Transverse colon (tissue), 3 donors: ENCODE data around the gene AXIN1.

ENCODE experiments used
- EP300 ChIP-seq: sonication (generic); formaldehyde crosslinking; IDR thresholded peaks from one replicate; pipeline ENCODE4 v1.6.1; 2017; ENCODE audit warnings: antibody characterized with exemption, low read depth
- POLR2A ChIP-seq: fragments of 450-650 bp; IDR thresholded peaks from one replicate; pipeline ENCODE4 v1.6.1; 2016; ENCODE audit warnings: antibody characterized with exemption, mild to moderate bottlenecking, moderate library complexity
- TF ChIP-seq, protein P1 (sequence below), 5 experiments: fragments of 200-600 bp in 3 of 5; fragments of 450-650 bp in 2 of 5; sonication (generic) in 3 of 5; IDR thresholded peaks; 1 replicate in 2 of 5; 2 replicates in 3 of 5; pipeline ENCODE4 v1.5.1; 2016 to 2017; ENCODE audit warnings: antibody characterized with exemption in 5 of 5, inconsistent platforms in 3 of 5, mild to moderate bottlenecking in 2 of 5, moderate library complexity in 1 of 5

DNA sequence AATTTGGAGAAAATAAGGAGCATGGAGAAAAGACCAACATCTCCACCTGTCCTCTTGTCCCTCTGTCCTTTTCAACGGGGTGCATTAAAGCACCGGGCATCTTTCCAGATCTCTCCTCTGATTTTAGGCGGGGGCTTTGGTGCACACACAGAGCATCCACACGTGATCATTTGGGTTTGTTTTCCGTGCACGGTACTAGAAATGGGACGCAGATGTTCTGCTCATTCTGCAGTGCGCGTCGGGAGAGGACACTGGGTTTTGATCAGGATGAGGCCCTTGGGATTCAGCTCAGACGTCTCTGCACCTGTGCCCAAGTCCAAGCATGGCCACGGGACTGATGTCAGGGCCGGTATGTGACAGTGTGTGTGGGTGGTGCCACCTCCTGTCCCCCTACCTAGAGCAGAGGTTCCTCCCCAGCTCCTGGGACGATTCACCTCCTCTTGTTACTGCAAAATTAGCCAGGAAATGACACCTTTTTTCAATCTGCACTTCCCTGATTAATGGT lies 37.7 kb downstream of the AXIN1 start:
- TF ChIP-seq, protein P1, sequence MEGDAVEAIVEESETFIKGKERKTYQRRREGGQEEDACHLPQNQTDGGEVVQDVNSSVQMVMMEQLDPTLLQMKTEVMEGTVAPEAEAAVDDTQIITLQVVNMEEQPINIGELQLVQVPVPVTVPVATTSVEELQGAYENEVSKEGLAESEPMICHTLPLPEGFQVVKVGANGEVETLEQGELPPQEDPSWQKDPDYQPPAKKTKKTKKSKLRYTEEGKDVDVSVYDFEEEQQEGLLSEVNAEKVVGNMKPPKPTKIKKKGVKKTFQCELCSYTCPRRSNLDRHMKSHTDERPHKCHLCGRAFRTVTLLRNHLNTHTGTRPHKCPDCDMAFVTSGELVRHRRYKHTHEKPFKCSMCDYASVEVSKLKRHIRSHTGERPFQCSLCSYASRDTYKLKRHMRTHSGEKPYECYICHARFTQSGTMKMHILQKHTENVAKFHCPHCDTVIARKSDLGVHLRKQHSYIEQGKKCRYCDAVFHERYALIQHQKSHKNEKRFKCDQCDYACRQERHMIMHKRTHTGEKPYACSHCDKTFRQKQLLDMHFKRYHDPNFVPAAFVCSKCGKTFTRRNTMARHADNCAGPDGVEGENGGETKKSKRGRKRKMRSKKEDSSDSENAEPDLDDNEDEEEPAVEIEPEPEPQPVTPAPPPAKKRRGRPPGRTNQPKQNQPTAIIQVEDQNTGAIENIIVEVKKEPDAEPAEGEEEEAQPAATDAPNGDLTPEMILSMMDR (IDR thresholded peaks at IDR 0.05), result no peak
- TF ChIP-seq EP300 (no peak), POLR2A (no peak)
